Ovary (tissue), 9 donors: ENCODE data around the gene SAMMSON. TPM values are rescaled to one million over a fixed set of nuclear protein-coding genes. Genes with fewer than 3 reads are reported as not detected.

Experiments
- DNase-seq, 5 donors: peaks; one replicate each; pipeline ENCODE4 v3.0.0-alpha.2; 2019 to 2020
- H3K27ac ChIP-seq, 2 donors: fragments of 200-600 bp; one replicate each; pipeline versions ENCODE4 v1.5.1 to v1.8.0; 2019 to 2022
- H3K27me3 ChIP-seq: fragments of 200-600 bp; one replicate; pipeline ENCODE4 v1.8.0; 2022
- H3K36me3 ChIP-seq: fragments of 200-600 bp; sonication (generic); one replicate; pipeline ENCODE4 v1.5.1; 2019
- H3K4me1 ChIP-seq: one replicate; pipeline ENCODE4 v1.8.1; 2013; ENCODE audit warnings: mild to moderate bottlenecking, moderate library complexity; ENCODE audit not compliant: insufficient read depth
- H3K4me3 ChIP-seq: fragments of 200-600 bp; sonication (generic); one replicate; pipeline ENCODE4 v1.5.1; 2017
- H3K9me3 ChIP-seq, 2 donors: fragments of 200-600 bp in 1 of 2; sonication (generic) in 1 of 2; one replicate each; pipeline versions ENCODE4 v1.5.1 to v1.8.1; 2013 to 2019; ENCODE audit warnings: mild to moderate bottlenecking in 1 of 2, moderate library complexity in 1 of 2
- CTCF ChIP-seq, 3 donors: fragments of 450-650 bp in 2 of 3; fragments of 200-600 bp in 1 of 3; IDR thresholded peaks; one replicate each; pipeline versions ENCODE4 v1.5.1 to v1.8.0; 2016 to 2022; ENCODE audit warnings: antibody characterized with exemption in 3 of 3, mild to moderate bottlenecking in 1 of 3
- EP300 ChIP-seq: sonication (generic); formaldehyde crosslinking; IDR thresholded peaks from one replicate; pipeline ENCODE4 v1.6.1; 2017; ENCODE audit warnings: antibody characterized with exemption
- POLR2A ChIP-seq: fragments of 450-650 bp; IDR thresholded peaks from one replicate; pipeline ENCODE4 v1.6.1; 2017; ENCODE audit warnings: antibody characterized with exemption, mild to moderate bottlenecking, moderate library complexity
- WGBS, 3 donors: extraction: QIAGEN DNeasy Blood & Tissue Kit in 1 of 3; methylation state at CpG; one replicate each; pipeline versions ENCODE4 v1.1.5 to v1.1.7; 2013 to 2017; 5-methylcytosine and 5-hydroxymethylcytosine counted together
- intact Hi-C, 4 donors: fragments of 100-400 bp; cut with DNase I; formaldehyde crosslinking; loops; one replicate each; pipeline versions ENCODE4 v1.11.0 to v1.15.1; 2022 to 2023
- polyA plus RNA-seq, 2 donors: library from polyadenylated mRNA; stranded (reverse); fragments of 200-250 nt in 1 of 2; fragments of 350-450 nt in 1 of 2; fragmentation: Illumina TruSeq in 1 of 2; extraction: RNeasy Lipid Tissue Mini Kit (QIAGEN cat#74804) in 1 of 2; gene quantifications; one replicate each; pipeline ENCODE4 v1.2.3, GENCODE V29; 2013 to 2014
- total RNA-seq, 7 donors: library from RNA; depleted of rRNA in 2 of 7; stranded (reverse); fragments of >200 nt in 2 of 7; fragmentation: NEBNext Ultra II Directional in 3 of 7; extraction: Animal tissue kit (Norgen Biotek cat#: 25700) in 3 of 7; gene quantifications; one replicate each; pipeline versions ENCODE4 v1.1.0 to v1.2.4, GENCODE V29; 2016 to 2023
- donor health status: DM: no; HTN: no; CAD: no; lungs with moderate emphysema.
- donor health status: DM: no; HTN: no; CAD: no.
- donor health status: Bipolar disorder and iron deficiency.
- donor health status: DM: yes; HTN: yes; CAD: no.
- donor health status: DM: no; HTN: no; CAD: no.
- donor health status: DM: yes; HTN: yes; CAD: no.

SAMMSON gene
- total and polyA plus RNA-seq, 9 donors, result 0.20 to 0.57 (median 0.31) TPM; not detected in 1

- Histone ChIP-seq H3K4me1 (no peaks in the 10 kb centered on the region), H3K27ac (no peak overlapping the region), H3K27me3 (no peaks in the 10 kb centered on the region), H3K9me3 (no peaks in the 10 kb centered on the region), H3K4me3 (no peak overlapping the region), H3K36me3 (no peaks in the 10 kb centered on the region)
- no peak for DNase-seq
- intact Hi-C loops, result no loop called here
- TF ChIP-seq EP300, result no peak
- no peak for TF ChIP-seq CTCF (IDR thresholded peaks at IDR 0.05)
- no peak for TF ChIP-seq POLR2A
- WGBS, 3 donors, result 66 to 69% (median 68%) methylated on average over 3 of the region's 3 CpGs
These were observed 113.2 kb downstream of the SAMMSON start for GRCh38 chr3:70112751-70113150.

- no peak for TF ChIP-seq EP300
- TF ChIP-seq POLR2A, result no peak
- no peak for TF ChIP-seq CTCF (IDR thresholded peaks at IDR 0.05)
- Histone ChIP-seq H3K27ac (no peak overlapping the region), H3K4me1 (no peaks in the 10 kb centered on the region), H3K36me3 (no peaks in the 10 kb centered on the region), H3K4me3 (no peak overlapping the region), H3K27me3 (no peaks in the 10 kb centered on the region), H3K9me3 (no peaks in the 10 kb centered on the region)
- DNase-seq, result no peak
- intact Hi-C loops, result no loop called here
- WGBS, 3 donors, result 71 to 76% (median 73%) methylated on average over 1 of the region's 1 CpG
These were observed 114.9 kb downstream of the SAMMSON start for GRCh38 chr3:70114431-70114830.

GRCh38 chr3:70119879-70120278 is 120.3 kb downstream of the SAMMSON start:
- DNase-seq, result no peak
- no peaks in the 10 kb centered on the region for H3K27me3 ChIP-seq
- H3K27ac ChIP-seq, result no peak overlapping the region

More at GRCh38 chr3:70119879-70120278, 120.3 kb downstream of the SAMMSON start:
- Histone ChIP-seq H3K4me3 (no peak overlapping the region), H3K36me3 (no peaks in the 10 kb centered on the region), H3K4me1 (no peaks in the 10 kb centered on the region), H3K9me3 (no peaks in the 10 kb centered on the region)
- 65 to 81% (median 73%) methylated on average over 2 of the region's 2 CpGs for WGBS, 3 donors
- intact Hi-C loops, result no loop called here
- no peak for TF ChIP-seq EP300
- no peak for TF ChIP-seq CTCF (IDR thresholded peaks at IDR 0.05)
- TF ChIP-seq POLR2A, result no peak
